ENCODE measurements around the gene MBOAT2. TPM values are rescaled to one million over a fixed set of nuclear protein-coding genes. Genes with fewer than 3 reads are reported as not detected.
"Not testable (repeated sequence)": the region's sequence is repeated elsewhere in the genome, so short reads cannot be mapped to it uniquely, and the experiment has no call there.

MBOAT2 gene
- total RNA-seq, 4 donors from 2014 or later = 12.5 to 33.0 (median 20.7) TPM

- no peaks in the 10 kb centered on the region for H3K4me1 ChIP-seq
- H3K4me3 ChIP-seq = no peak overlapping the region
- no peaks in the 10 kb centered on the region for H3K36me3 ChIP-seq
- H3K9me3 ChIP-seq = no peaks in the 10 kb centered on the region
- H3K27ac ChIP-seq = no peak overlapping the region
- no peak for TF ChIP-seq POLR2A (IDR thresholded peaks at IDR 0.05)
- no peak for TF ChIP-seq CTCF (IDR thresholded peaks at IDR 0.05)
- no peaks in the 10 kb centered on the region for H3K27me3 ChIP-seq
- DNase-seq = no peak
Measured at GRCh38 chr2:8918412-8918811, 85.1 kb downstream of the MBOAT2 start.

GRCh38 chr2:8915941-8916340, 87.5 kb downstream of the MBOAT2 start:
- Histone ChIP-seq H3K4me3 (no peak overlapping the region), H3K9me3 (no peaks in the 10 kb centered on the region), H3K27ac (no peak overlapping the region), H3K4me1 (no peaks in the 10 kb centered on the region), H3K36me3 (no peaks in the 10 kb centered on the region), H3K27me3 (no peaks in the 10 kb centered on the region)
- TF ChIP-seq POLR2A (IDR thresholded peaks at IDR 0.05) = no peak
- DNase-seq = no peak

- H3K4me3 ChIP-seq, H3K27ac ChIP-seq, H3K9me3 ChIP-seq, H3K4me1 ChIP-seq, DNase-seq, H3K36me3 ChIP-seq, H3K27me3 ChIP-seq: not testable (repeated sequence)
Measured at GRCh38 chr2:8913767-8914166, 89.7 kb downstream of the MBOAT2 start.

- Histone ChIP-seq H3K4me1 (no peaks in the 10 kb centered on the region), H3K27me3 (no peaks in the 10 kb centered on the region), H3K9me3 (no peaks in the 10 kb centered on the region), H3K36me3 (no peaks in the 10 kb centered on the region), H3K27ac (no peak overlapping the region), H3K4me3 (no peak overlapping the region)
- DNase-seq = no peak
- no peak for TF ChIP-seq CTCF (IDR thresholded peaks at IDR 0.05)
- TF ChIP-seq POLR2A (IDR thresholded peaks at IDR 0.05) = no peak
Measured at GRCh38 chr2:8907764-8908288, 95.7 kb downstream of the MBOAT2 start.

- not testable (repeated sequence) for H3K27me3 ChIP-seq, H3K4me3 ChIP-seq
Measured at GRCh38 chr2:8903924-8904323, 99.6 kb downstream of the MBOAT2 start.

GRCh38 chr2:8902757-8903156, 100.7 kb downstream of the MBOAT2 start:
- not testable (repeated sequence) for H3K4me3 ChIP-seq, H3K4me1 ChIP-seq, H3K9me3 ChIP-seq, DNase-seq, H3K27ac ChIP-seq, H3K27me3 ChIP-seq, H3K36me3 ChIP-seq

More at GRCh38 chr2:8903924-8904323, 99.6 kb downstream of the MBOAT2 start:
- H3K4me1 ChIP-seq, DNase-seq, H3K36me3 ChIP-seq, H3K9me3 ChIP-seq, H3K27ac ChIP-seq: not testable (repeated sequence)

- H3K9me3 ChIP-seq, H3K4me1 ChIP-seq, H3K27ac ChIP-seq, H3K27me3 ChIP-seq, H3K4me3 ChIP-seq, DNase-seq, H3K36me3 ChIP-seq: not testable (repeated sequence)
Measured at GRCh38 chr2:8897206-8897605, 106.3 kb downstream of the MBOAT2 start.

GRCh38 chr2:8896671-8897070, 106.8 kb downstream of the MBOAT2 start:
- not testable (repeated sequence) for H3K36me3 ChIP-seq, H3K27ac ChIP-seq, H3K9me3 ChIP-seq, H3K4me1 ChIP-seq, H3K4me3 ChIP-seq, H3K27me3 ChIP-seq, DNase-seq

GRCh38 chr2:8895087-8895912, 108.2 kb downstream of the MBOAT2 start:
- not testable (repeated sequence) for DNase-seq, H3K4me1 ChIP-seq, H3K27ac ChIP-seq, H3K27me3 ChIP-seq, H3K9me3 ChIP-seq, H3K36me3 ChIP-seq, H3K4me3 ChIP-seq
